NB4 (cell line): ENCODE data around the gene ZBP1.

Experiments used
- DNase-seq: peaks from one replicate; pipeline ENCODE4 v3.0.0; 2010; ENCODE audit warnings: low read depth
- H3K4me3 ChIP-seq: one replicate; pipeline ENCODE4 v1.5.1; 2011; ENCODE audit warnings: mild to moderate bottlenecking, low read depth, low read length, moderate library complexity
- MYC ChIP-seq: IDR thresholded peaks from 2 replicates; pipeline ENCODE4 v1.6.1; 2011; ENCODE audit warnings: low read depth, low read length
- POLR2A ChIP-seq: IDR thresholded peaks from 2 replicates; pipeline ENCODE4 v1.6.1; 2011; ENCODE audit warnings: mild to moderate bottlenecking; ENCODE audit not compliant: insufficient read length; ENCODE audit errors: extremely low read depth
- TF ChIP-seq, protein P1 (sequence below): IDR thresholded peaks from one replicate; pipeline ENCODE4 v1.5.1; 2012; ENCODE audit warnings: low read depth, low read length
- TF ChIP-seq, protein P2 (sequence below): IDR thresholded peaks from 2 replicates; pipeline ENCODE4 v1.6.1; 2011; ENCODE audit warnings: low read depth, low read length

ZBP1 gene

GRCh38 chr20:57584768-57585461, 35.3 kb downstream of the ZBP1 start:
- no peak for DNase-seq
- H3K4me3 ChIP-seq: no peak overlapping the region
- TF ChIP-seq, protein P1, sequence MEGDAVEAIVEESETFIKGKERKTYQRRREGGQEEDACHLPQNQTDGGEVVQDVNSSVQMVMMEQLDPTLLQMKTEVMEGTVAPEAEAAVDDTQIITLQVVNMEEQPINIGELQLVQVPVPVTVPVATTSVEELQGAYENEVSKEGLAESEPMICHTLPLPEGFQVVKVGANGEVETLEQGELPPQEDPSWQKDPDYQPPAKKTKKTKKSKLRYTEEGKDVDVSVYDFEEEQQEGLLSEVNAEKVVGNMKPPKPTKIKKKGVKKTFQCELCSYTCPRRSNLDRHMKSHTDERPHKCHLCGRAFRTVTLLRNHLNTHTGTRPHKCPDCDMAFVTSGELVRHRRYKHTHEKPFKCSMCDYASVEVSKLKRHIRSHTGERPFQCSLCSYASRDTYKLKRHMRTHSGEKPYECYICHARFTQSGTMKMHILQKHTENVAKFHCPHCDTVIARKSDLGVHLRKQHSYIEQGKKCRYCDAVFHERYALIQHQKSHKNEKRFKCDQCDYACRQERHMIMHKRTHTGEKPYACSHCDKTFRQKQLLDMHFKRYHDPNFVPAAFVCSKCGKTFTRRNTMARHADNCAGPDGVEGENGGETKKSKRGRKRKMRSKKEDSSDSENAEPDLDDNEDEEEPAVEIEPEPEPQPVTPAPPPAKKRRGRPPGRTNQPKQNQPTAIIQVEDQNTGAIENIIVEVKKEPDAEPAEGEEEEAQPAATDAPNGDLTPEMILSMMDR: no peak
- TF ChIP-seq POLR2A (no peak), MYC (no peak)
- TF ChIP-seq, protein P2, sequence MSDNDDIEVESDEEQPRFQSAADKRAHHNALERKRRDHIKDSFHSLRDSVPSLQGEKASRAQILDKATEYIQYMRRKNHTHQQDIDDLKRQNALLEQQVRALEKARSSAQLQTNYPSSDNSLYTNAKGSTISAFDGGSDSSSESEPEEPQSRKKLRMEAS: no peak

- H3K4me3 ChIP-seq: no peak overlapping the region
- no peak for DNase-seq
- TF ChIP-seq, protein P1: no peak
- TF ChIP-seq MYC: no peak
- TF ChIP-seq, protein P2: no peak
- no peak for TF ChIP-seq POLR2A
Observed at GRCh38 chr20:57583289-57584257, 36.7 kb downstream of the ZBP1 start.

GRCh38 chr20:57582432-57583288, 37.6 kb downstream of the ZBP1 start:
- TF ChIP-seq, protein P1: peak; percentile 76
- TF ChIP-seq POLR2A (no peak), MYC (0 out of 2 replicates have a peak, but pooled peaks have one; percentile 20)
- TF ChIP-seq, protein P2: peak; percentile 76

DNA sequence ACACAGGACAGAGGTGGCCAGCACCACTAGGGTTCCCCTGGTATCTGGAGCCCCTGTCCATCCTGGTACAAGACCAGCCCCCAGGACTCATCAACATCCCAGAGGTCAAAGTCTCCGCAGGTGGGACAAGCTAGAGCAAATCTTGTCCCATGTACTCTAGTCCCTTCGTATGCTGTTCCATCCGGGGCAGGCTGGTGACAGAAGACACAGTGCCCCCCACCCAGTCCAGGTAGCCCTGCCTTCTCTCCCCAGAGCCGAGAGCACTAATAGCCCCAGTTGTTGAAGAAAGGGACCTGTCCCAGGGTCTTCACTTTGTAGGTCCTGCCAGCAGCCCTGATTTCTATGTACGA, 38.2 kb downstream of the ZBP1 start:
- no peak for DNase-seq
- H3K4me3 ChIP-seq: no peak overlapping the region
- TF ChIP-seq POLR2A (no peak), MYC (no peak)
- TF ChIP-seq, protein P1: no peak
- TF ChIP-seq, protein P2: no peak

More at GRCh38 chr20:57582432-57583288, 37.6 kb downstream of the ZBP1 start:
- DNase-seq: peak; percentile 50
- H3K4me3 ChIP-seq: no peak overlapping the region
